ENCODE data around the gene CPNE2.

GRCh38 chr16:57070424-57070823 lies 22.0 kb upstream of the CPNE2 start:
- no peak for TF ChIP-seq RAD21 (IDR thresholded peaks at IDR 0.05)
- TF ChIP-seq, protein P1, sequence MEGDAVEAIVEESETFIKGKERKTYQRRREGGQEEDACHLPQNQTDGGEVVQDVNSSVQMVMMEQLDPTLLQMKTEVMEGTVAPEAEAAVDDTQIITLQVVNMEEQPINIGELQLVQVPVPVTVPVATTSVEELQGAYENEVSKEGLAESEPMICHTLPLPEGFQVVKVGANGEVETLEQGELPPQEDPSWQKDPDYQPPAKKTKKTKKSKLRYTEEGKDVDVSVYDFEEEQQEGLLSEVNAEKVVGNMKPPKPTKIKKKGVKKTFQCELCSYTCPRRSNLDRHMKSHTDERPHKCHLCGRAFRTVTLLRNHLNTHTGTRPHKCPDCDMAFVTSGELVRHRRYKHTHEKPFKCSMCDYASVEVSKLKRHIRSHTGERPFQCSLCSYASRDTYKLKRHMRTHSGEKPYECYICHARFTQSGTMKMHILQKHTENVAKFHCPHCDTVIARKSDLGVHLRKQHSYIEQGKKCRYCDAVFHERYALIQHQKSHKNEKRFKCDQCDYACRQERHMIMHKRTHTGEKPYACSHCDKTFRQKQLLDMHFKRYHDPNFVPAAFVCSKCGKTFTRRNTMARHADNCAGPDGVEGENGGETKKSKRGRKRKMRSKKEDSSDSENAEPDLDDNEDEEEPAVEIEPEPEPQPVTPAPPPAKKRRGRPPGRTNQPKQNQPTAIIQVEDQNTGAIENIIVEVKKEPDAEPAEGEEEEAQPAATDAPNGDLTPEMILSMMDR (IDR thresholded peaks at IDR 0.05; ENCODE audit: low read depth, low read length, missing input control) = no peak
- TF ChIP-seq, protein P2, sequence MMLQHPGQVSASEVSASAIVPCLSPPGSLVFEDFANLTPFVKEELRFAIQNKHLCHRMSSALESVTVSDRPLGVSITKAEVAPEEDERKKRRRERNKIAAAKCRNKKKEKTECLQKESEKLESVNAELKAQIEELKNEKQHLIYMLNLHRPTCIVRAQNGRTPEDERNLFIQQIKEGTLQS (IDR thresholded peaks at IDR 0.05) = no peak
